Hepatocyte (in vitro differentiated cells): ENCODE data around the gene BICD2.

Source experiments
- EZH2 ChIP-seq: fragments of 200-600 bp; sonication (generic); IDR thresholded peaks from 2 replicates; pipeline ENCODE4 v1.6.1; 2016; ENCODE audit warnings: antibody characterized with exemption, mild to moderate bottlenecking, borderline replicate concordance
- EZH2phosphoT487 ChIP-seq: fragments of 200-600 bp; sonication (generic); IDR thresholded peaks from one replicate; pipeline ENCODE4 v1.6.1; 2018; ENCODE audit warnings: antibody characterized with exemption, mild to moderate bottlenecking, low read depth, moderate library complexity; ENCODE audit not compliant: unreplicated experiment, severe bottlenecking
- TF ChIP-seq, protein P1 (sequence below): fragments of 200-600 bp; sonication (generic); IDR thresholded peaks from 2 replicates; pipeline ENCODE4 v1.5.1; 2016; ENCODE audit warnings: antibody characterized with exemption, mild to moderate bottlenecking; ENCODE audit not compliant: poor library complexity

- TF ChIP-seq, protein P1, sequence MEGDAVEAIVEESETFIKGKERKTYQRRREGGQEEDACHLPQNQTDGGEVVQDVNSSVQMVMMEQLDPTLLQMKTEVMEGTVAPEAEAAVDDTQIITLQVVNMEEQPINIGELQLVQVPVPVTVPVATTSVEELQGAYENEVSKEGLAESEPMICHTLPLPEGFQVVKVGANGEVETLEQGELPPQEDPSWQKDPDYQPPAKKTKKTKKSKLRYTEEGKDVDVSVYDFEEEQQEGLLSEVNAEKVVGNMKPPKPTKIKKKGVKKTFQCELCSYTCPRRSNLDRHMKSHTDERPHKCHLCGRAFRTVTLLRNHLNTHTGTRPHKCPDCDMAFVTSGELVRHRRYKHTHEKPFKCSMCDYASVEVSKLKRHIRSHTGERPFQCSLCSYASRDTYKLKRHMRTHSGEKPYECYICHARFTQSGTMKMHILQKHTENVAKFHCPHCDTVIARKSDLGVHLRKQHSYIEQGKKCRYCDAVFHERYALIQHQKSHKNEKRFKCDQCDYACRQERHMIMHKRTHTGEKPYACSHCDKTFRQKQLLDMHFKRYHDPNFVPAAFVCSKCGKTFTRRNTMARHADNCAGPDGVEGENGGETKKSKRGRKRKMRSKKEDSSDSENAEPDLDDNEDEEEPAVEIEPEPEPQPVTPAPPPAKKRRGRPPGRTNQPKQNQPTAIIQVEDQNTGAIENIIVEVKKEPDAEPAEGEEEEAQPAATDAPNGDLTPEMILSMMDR: no peak
- TF ChIP-seq EZH2phosphoT487: no peak
- no peak for TF ChIP-seq EZH2
Measured at GRCh38 chr9:92720209-92720765, 44.3 kb downstream of the BICD2 start.
